ENCODE results near the gene REXO4.

- TF ChIP-seq POLR2A (IDR thresholded peaks at IDR 0.05) = no peak
- TF ChIP-seq CTCF (IDR thresholded peaks at IDR 0.05) = no peak
Observed at GRCh38 chr9:133425049-133425632, 7.3 kb upstream of the REXO4 start.

Data from adrenal gland (tissue), 5 donors.